Measurements from ENCODE around the gene LY6G5C.

Gene LY6G5C

GRCh38 chr6:31680226-31681134, at the start of gene LY6G5C:
Gene LY6G5C (minus strand): TSS chr6:31681067. CDS start chr6:31680373, 694 bp downstream.
- peak; percentile 82 for DNase-seq

- peak; percentile 35 for DNase-seq
Measured at GRCh38 chr6:31729979-31730630, 49.2 kb upstream of the LY6G5C start.

- DNase-seq, result peak; percentile 77
Measured at GRCh38 chr6:31729515-31729978, 48.7 kb upstream of the LY6G5C start.

- DNase-seq, result no peak
Measured at GRCh38 chr6:31728767-31729514, 48.1 kb upstream of the LY6G5C start, which contains the start of gene DDAH2. Gene DDAH2 (minus strand): TSS chr6:31729299. CDS start chr6:31729161, 138 bp downstream.

GRCh38 chr6:31727717-31728671, 47.1 kb upstream of the LY6G5C start:
- no peak for DNase-seq

GRCh38 chr6:31727034-31727716, 46.3 kb upstream of the LY6G5C start:
- no peak for DNase-seq

GRCh38 chr6:31725502-31726350, 44.9 kb upstream of the LY6G5C start:
- no peak for DNase-seq

- DNase-seq, result no peak
Measured at GRCh38 chr6:31723980-31724691, 43.3 kb upstream of the LY6G5C start.

GRCh38 chr6:31723245-31723979, 42.5 kb upstream of the LY6G5C start, which contains the start of gene MPIG6B:
Gene MPIG6B (plus strand): TSS chr6:31723373. CDS start chr6:31723384, 11 bp downstream.
- DNase-seq, result no peak

- no peak for DNase-seq
Measured at GRCh38 chr6:31722173-31722572, 41.3 kb upstream of the LY6G5C start.

- no peak for DNase-seq
Measured at GRCh38 chr6:31721351-31722020, 40.6 kb upstream of the LY6G5C start, which contains the start of gene LY6G6C. Gene LY6G6C (minus strand): TSS chr6:31721746. CDS start chr6:31721679, 67 bp downstream.

- no peak for DNase-seq
Measured at GRCh38 chr6:31720196-31720770, 39.4 kb upstream of the LY6G5C start.

GRCh38 chr6:31719001-31719400, 38.1 kb upstream of the LY6G5C start:
- no peak for DNase-seq

GRCh38 chr6:31718265-31718664, 37.4 kb upstream of the LY6G5C start:
- no peak for DNase-seq

- DNase-seq, result no peak
Measured at GRCh38 chr6:31717499-31718222, 36.8 kb upstream of the LY6G5C start.

- peak; percentile 58 for DNase-seq
Measured at GRCh38 chr6:31715022-31715958, 34.4 kb upstream of the LY6G5C start, which contains the start of gene LY6G6D. Gene LY6G6D (plus strand): TSS chr6:31715348. CDS start chr6:31715356, 8 bp downstream.

Measured in NCI-H2171 treated with DMSO at 0.1 percent for 48 hours (cell line).